ENCODE measurements around the gene APCDD1L. TPM values are rescaled to one million over a fixed set of nuclear protein-coding genes. Genes with fewer than 3 reads are reported as not detected.

Gene APCDD1L
- total and polyA plus RNA-seq, 4 donors: 0.04 TPM; not detected in 3

- Histone ChIP-seq H3K27me3 (ENCODE audit: control insufficient read depth in 4 of 4, insufficient read depth in 4 of 4, low read length in 3 of 4) (no peaks in the 10 kb centered on the region), H3K4me1 (ENCODE audit: control insufficient read depth in 4 of 4, insufficient read depth in 4 of 4, low read length in 3 of 4) (no peaks in the 10 kb centered on the region), H3K27ac (ENCODE audit: low read depth in 1 of 2, low read length in 2 of 2) (no peak overlapping the region), H3K9ac (ENCODE audit: low read depth in 1 of 2, low read length in 2 of 2) (no peak overlapping the region), H3K36me3 (ENCODE audit: control insufficient read depth in 4 of 4, insufficient read depth in 3 of 4, low read depth in 1 of 4, low read length in 3 of 4) (no peaks in the 10 kb centered on the region), H3K9me3 (ENCODE audit: control insufficient read depth in 4 of 4, low read length in 3 of 4) (peaks cover 6 to 19% (median 11%) of the 10 kb centered on the region in 4 donors), H3K4me3 (ENCODE audit: low read depth in 1 of 3, low read length in 3 of 3) (no peak overlapping the region)
- DNase-seq (ENCODE audit: low spot score): no peak
- WGBS: 43% methylated on average over 19 of the region's 19 CpGs
- no peak for TF ChIP-seq YY1 (IDR thresholded peaks at IDR 0.05)
- TF ChIP-seq FOXA2 (IDR thresholded peaks at IDR 0.05): no peak
- no peak for TF ChIP-seq FOXA1 (IDR thresholded peaks at IDR 0.05)
- TF ChIP-seq ZBTB33 (IDR thresholded peaks at IDR 0.05): no peak
- no peak for TF ChIP-seq TAF1 (conservative IDR thresholded peaks at IDR 0.05)
- no peak for TF ChIP-seq RXRA (IDR thresholded peaks at IDR 0.05)
- TF ChIP-seq HNF4G (IDR thresholded peaks at IDR 0.05): no peak
- TF ChIP-seq CTCF (IDR thresholded peaks at IDR 0.05; ENCODE audit: low read depth, low read length, missing input control): no peak
- TF ChIP-seq ATF3 (IDR thresholded peaks at IDR 0.05): no peak
- TF ChIP-seq SP1 (IDR thresholded peaks at IDR 0.05): no peak
- no peak for TF ChIP-seq REST (IDR thresholded peaks at IDR 0.05)
- TF ChIP-seq EGR1 (IDR thresholded peaks at IDR 0.05; ENCODE audit: low read depth in 2 of 2): no peak
- no peak for TF ChIP-seq JUND (IDR thresholded peaks at IDR 0.05)
These were observed 8.1 kb upstream of the APCDD1L start for GRCh38 chr20:58523072-58523970.

DNA sequence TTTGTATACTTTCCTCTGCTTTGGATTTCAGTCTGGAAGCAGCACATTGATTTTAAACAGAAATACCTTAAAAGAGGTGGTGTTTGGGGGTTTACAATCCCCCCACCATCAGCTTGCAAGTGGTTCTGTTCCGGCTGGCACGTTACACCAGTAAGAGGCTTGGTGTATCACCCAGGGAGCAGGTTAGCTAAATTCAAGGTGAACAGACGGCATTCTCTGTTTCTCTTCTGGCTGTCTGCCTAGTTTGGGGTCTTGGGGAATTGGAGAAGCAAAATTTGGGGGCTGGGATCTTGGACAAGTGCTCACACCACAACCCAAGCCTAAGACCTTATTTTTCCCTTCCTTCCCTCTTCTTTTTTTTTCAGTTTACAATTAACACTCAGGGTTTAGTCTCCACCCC, 7.5 kb upstream of the APCDD1L start:
- H3K27me3 ChIP-seq (ENCODE audit: control insufficient read depth in 4 of 4, insufficient read depth in 4 of 4, low read length in 3 of 4): no peaks in the 10 kb centered on the region
- H3K4me3 ChIP-seq (ENCODE audit: low read depth in 1 of 3, low read length in 3 of 3): no peak overlapping the region
- DNase-seq (ENCODE audit: low spot score): no peak
- H3K9ac ChIP-seq (ENCODE audit: low read depth in 1 of 2, low read length in 2 of 2): no peak overlapping the region
- 55% methylated on average over 3 of the region's 3 CpGs for WGBS
- H3K4me1 ChIP-seq (ENCODE audit: control insufficient read depth in 4 of 4, insufficient read depth in 4 of 4, low read length in 3 of 4): no peaks in the 10 kb centered on the region
- H3K9me3 ChIP-seq (ENCODE audit: control insufficient read depth in 4 of 4, low read length in 3 of 4): peaks cover 6 to 19% (median 11%) of the 10 kb centered on the region in 4 donors
- no peak for TF ChIP-seq HNF4G (IDR thresholded peaks at IDR 0.05)
- no peak for TF ChIP-seq RXRA (IDR thresholded peaks at IDR 0.05)
- TF ChIP-seq REST (IDR thresholded peaks at IDR 0.05): no peak
- no peaks in the 10 kb centered on the region for H3K36me3 ChIP-seq (ENCODE audit: control insufficient read depth in 4 of 4, insufficient read depth in 3 of 4, low read depth in 1 of 4, low read length in 3 of 4)
- H3K27ac ChIP-seq (ENCODE audit: low read depth in 1 of 2, low read length in 2 of 2): no peak overlapping the region
